HG03575 (cell line): ENCODE data around the gene NCOA1.
"Not testable (repeated sequence)": the region's sequence is repeated elsewhere in the genome, so short reads cannot be mapped to it uniquely, and the experiment has no call there.

Source experiments
- ATAC-seq: cut with Tn5 transposase; IDR thresholded peaks from one replicate; pipeline ENCODE4 v1.9.1; 2021; ENCODE audit not compliant: unreplicated experiment, insufficient number of reproducible peaks, low FRiP score; ENCODE audit errors: extremely low read depth

The NCOA1 gene

GRCh38 chr2:24490690-24491541 lies at the start of gene NCOA1:
Gene NCOA1, plus strand, starts transcription at chr2:24491254. Its CDS starts 167,424 bp downstream, at chr2:24658678.
- no peak for ATAC-seq

- ATAC-seq: no peak
Observed at GRCh38 chr2:24448797-24449196, 42.3 kb upstream of the NCOA1 start.

- ATAC-seq: no peak
Observed at GRCh38 chr2:24449344-24449743, 41.7 kb upstream of the NCOA1 start.

GRCh38 chr2:24451805-24452501 lies 39.1 kb upstream of the NCOA1 start:
- no peak for ATAC-seq

GRCh38 chr2:24452502-24452885 lies 38.6 kb upstream of the NCOA1 start:
- ATAC-seq: no peak

- no peak for ATAC-seq
Observed at GRCh38 chr2:24453379-24454073, 37.5 kb upstream of the NCOA1 start.

GRCh38 chr2:24454294-24454693 lies 36.8 kb upstream of the NCOA1 start:
- ATAC-seq: no peak

GRCh38 chr2:24456599-24457556 lies 34.2 kb upstream of the NCOA1 start:
- ATAC-seq: no peak

GRCh38 chr2:24457696-24458386 lies 33.2 kb upstream of the NCOA1 start:
- ATAC-seq: no peak

- no peak for ATAC-seq
Observed at GRCh38 chr2:24459224-24460161, 31.6 kb upstream of the NCOA1 start.

- no peak for ATAC-seq
Observed at GRCh38 chr2:24461685-24462084, 29.4 kb upstream of the NCOA1 start.

- ATAC-seq: no peak
Observed at GRCh38 chr2:24463271-24463670, 27.8 kb upstream of the NCOA1 start.

- no peak for ATAC-seq
Observed at GRCh38 chr2:24466871-24467870, 23.9 kb upstream of the NCOA1 start.

- not testable (repeated sequence) for ATAC-seq
Observed at GRCh38 chr2:24468453-24468852, 22.6 kb upstream of the NCOA1 start.

GRCh38 chr2:24469148-24469650 lies 21.9 kb upstream of the NCOA1 start:
- no peak for ATAC-seq

GRCh38 chr2:24471662-24472061 lies 19.4 kb upstream of the NCOA1 start:
- ATAC-seq: no peak
